HG03280 (cell line): ENCODE results near the gene AMBRA1.

Experiments used
- ATAC-seq: cut with Tn5 transposase; IDR thresholded peaks from one replicate; pipeline ENCODE4 v1.9.1; 2021; ENCODE audit warnings: mild to moderate bottlenecking, moderate library complexity; ENCODE audit not compliant: unreplicated experiment

Gene AMBRA1

GRCh38 chr11:46511342-46511741 is 82.5 kb downstream of the AMBRA1 start:
- no peak for ATAC-seq

GRCh38 chr11:46508360-46508759 is 85.5 kb downstream of the AMBRA1 start:
- ATAC-seq = no peak

DNA sequence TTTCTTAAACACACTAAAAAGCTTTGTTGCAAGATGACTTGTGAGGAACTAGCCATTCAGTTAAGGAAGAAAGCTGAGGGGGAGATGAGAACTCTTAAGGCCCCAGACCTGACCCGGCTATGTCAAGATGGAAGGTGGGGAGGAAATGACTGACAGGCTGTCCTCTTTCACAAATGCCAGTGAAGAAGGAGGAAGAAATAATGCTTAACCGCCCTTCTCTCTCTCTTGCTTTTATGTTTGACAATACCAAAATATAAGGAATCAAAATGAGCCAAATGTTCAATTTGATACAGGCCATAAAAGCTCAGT is 87.4 kb downstream of the AMBRA1 start:
- ATAC-seq = no peak

GRCh38 chr11:46505741-46506482 is 87.9 kb downstream of the AMBRA1 start:
- ATAC-seq = no peak

DNA sequence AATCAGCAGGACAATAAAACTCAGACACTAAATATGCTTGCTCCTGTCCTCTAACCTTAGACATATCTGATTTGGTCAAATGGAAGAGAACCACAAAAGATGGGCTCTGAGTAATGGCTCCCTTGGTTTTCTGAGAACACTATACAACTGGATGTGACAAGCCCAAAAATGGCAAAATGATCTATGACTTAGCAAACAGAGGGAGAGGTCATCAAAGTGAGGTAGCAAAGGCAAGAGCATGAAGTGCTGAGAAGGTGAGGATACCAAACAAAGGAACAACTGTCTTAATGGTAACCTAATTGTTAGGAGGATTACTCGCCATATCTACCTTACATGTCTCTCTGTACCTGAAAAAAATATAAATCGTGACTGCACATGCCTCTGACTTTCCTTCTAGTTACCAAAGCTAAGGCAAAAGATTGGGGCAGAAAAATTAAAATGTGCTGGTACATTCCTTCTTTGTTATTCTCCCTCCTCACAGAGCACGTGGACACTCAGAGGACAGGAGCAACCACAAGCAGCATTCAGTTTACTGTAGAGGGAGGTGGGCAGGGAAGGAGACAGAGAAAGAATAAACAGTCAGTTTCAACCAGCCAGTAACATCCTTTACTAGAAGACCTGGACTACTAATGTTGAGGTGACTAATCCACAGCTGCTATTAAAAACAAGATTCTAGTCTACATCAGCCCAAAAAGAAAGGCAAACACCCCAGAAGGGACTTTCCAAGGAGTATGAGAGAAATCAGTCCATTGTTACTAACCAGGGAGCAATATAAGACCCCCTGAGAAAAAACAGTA is 88.8 kb downstream of the AMBRA1 start:
- ATAC-seq = no peak

DNA sequence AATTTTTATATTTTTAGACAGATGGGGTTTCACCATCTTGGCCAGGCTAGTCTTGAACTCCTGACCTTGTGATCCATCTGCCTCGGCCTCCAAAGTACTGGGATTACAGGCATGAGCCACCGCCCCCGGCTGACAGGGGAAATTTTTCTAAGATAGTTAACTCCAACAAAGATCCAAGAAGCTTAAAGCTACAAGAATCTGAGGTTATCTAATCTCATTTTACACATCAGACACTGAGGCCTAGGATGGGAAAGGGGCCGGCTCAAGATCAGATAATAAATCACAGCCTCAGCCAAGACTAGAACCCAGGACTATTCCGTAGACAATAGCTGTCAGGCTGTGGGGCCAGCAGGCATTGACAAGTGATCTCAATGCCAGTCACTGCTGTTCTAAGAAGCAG is 94.0 kb downstream of the AMBRA1 start:
- no peak for ATAC-seq

DNA sequence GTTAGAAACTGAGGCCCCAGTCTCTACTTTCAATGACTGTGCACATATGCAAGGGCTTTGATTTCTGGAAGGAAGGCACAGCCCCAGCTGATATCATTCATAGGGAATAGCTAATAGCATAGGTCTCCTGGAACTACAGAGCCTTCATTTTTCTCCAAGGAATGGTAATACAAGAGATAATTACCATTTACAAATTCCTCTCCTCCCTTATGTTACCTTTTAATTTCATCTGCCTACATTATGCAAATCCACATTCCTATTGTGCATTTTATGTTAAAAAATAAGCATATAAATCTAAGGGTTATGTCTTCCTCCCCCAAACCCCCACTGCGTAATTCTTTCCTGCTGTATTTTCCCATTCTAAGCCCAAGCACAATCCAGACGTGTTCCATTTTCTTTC is 94.9 kb downstream of the AMBRA1 start:
- ATAC-seq = no peak

- ATAC-seq = no peak
These were observed 95.6 kb downstream of the AMBRA1 start for GRCh38 chr11:46498179-46498578.

DNA sequence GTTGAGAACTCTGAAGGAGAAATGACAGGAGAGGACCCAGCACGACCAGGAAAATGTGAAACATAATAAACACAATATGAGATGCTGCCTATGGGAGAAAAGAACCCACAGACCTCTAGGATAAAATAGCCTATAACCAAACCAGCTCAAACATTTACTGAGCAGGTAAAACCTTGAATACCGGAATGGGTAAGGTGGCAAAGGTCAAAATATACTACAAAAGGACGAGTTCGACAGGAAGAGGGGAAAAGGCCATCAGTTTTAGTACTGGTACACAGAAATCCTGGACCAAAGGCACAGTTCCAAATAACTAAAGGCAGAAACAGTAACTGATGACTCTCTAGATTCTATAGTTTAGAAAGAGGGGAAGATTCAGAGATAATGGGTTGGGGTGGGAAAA is 96.3 kb downstream of the AMBRA1 start:
- no peak for ATAC-seq

- no peak for ATAC-seq
These were observed 100.0 kb downstream of the AMBRA1 start for GRCh38 chr11:46493791-46494190.

DNA sequence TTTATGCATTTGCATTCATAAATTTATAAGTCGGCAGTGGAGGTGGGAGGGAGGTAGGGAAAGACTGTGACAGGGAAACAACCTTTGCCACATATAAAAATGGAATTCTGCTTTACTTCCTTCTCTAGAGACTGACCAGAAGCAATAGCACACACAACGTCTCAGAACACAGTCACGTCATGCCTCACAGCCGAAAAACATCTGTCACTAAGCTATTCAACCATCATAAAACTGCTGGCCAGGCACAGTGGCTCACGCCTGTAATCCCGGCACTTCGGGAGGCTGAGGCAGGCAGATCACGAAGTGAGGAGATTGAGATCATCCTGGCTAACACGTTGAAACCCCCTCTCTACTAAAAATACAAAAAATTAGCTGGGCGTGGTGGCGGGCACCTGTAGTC is 101.3 kb downstream of the AMBRA1 start:
- no peak for ATAC-seq

DNA sequence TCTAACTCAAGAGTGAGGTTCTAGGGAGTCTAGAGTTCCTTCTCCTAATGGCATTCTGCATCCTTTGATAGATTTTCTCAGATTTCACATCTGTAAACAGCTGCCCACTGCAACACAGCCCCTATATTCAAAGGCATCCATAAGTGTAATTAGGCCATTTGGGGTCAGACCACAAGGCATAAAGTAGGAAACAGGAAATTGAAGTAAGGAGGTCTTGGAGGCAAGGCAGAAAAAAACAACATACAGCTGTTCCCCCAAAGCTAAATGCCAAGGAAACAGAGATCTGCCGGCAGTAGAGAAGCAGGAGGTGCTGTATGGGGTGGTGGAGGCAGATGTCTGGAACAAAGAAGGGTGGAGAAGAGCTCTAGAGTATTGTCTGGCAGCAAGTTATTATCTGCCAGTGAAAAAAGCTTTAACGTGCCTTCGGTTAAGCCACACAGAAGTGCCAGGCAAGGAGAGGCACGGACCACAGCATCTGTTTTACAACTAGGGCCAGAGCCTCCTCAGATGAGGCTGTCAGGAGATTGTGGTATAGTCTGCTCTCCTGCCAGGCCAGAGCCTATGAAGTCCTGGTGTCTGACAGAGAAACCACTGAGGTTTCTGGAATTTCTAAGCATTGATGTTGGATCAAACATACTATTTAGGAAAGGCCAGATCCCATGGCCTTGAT is 102.0 kb downstream of the AMBRA1 start:
- ATAC-seq = no peak

DNA sequence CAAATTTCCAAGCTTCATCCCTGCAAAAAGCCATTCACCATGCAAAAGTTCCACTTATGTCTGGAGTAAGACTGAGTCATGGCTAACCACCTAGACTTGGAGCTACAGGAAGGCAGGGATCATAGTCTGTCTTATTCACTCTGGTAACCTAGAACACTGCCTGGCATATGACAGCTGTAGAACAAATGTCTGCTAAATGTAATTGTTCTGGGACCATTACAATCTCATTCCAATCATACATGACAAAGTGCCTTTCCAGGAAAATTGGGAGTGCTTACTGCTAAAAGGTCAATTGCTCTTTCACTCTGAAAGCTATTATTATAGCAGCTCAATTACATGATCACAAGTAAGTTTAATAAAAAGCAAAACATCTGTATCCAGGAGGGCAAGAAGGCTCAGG is 103.2 kb downstream of the AMBRA1 start:
- no peak for ATAC-seq

- no peak for ATAC-seq
These were observed 103.9 kb downstream of the AMBRA1 start for GRCh38 chr11:46489656-46490560.

- ATAC-seq = no peak
These were observed 107.9 kb downstream of the AMBRA1 start for GRCh38 chr11:46485856-46486443.

DNA sequence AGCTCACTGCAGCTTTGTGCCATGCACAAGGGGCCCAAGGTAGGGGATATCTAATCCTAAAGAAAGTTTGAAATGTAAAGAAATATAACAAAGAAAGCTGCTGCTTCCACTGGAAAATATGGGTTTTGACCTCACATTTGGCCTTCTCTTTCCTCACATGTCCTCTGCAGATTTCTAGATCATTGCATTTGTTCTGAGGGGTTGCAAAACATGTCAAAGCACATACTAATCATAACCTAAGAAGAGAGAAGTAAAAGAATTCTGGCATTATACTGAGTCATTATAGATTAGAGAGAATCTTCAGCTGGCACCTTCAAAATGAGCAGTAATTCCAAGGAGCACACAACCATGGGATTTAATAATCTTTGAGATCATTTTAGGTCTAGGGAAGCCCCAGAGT is 109.7 kb downstream of the AMBRA1 start:
- ATAC-seq = no peak

- ATAC-seq = no peak
These were observed 112.9 kb downstream of the AMBRA1 start for GRCh38 chr11:46480909-46481308.

GRCh38 chr11:46480166-46480726 is 113.6 kb downstream of the AMBRA1 start:
- no peak for ATAC-seq

GRCh38 chr11:46479601-46480000 is 114.2 kb downstream of the AMBRA1 start:
- ATAC-seq = no peak

- no peak for ATAC-seq
These were observed 115.6 kb downstream of the AMBRA1 start for GRCh38 chr11:46478196-46478595.
